Gastroesophageal sphincter (tissue), 3 donors: Measurements from ENCODE around the gene KCTD10.

Experiments
- CTCF ChIP-seq, 4 experiments: fragments of 200-600 bp in 2 of 4; fragments of 450-650 bp in 2 of 4; sonication (generic) in 1 of 4; IDR thresholded peaks; one replicate each; pipeline ENCODE4 v1.5.1; 2017 to 2019; ENCODE audit warnings: antibody characterized with exemption in 4 of 4, mild to moderate bottlenecking in 2 of 4, moderate library complexity in 2 of 4
- POLR2A ChIP-seq, 2 donors: fragments of 450-650 bp; IDR thresholded peaks; one replicate each; pipeline ENCODE4 v1.6.1; 2017; ENCODE audit warnings: antibody characterized with exemption in 2 of 2, mild to moderate bottlenecking in 2 of 2, moderate library complexity in 1 of 2

- no peak for TF ChIP-seq CTCF (IDR thresholded peaks at IDR 0.05)
- TF ChIP-seq POLR2A (IDR thresholded peaks at IDR 0.05) = no peak
These were observed 5.4 kb upstream of the KCTD10 start for GRCh38 chr12:109482491-109482890.
